ENCODE measurements around the gene TNRC6C. TPM values are rescaled to one million over a fixed set of nuclear protein-coding genes. Genes with fewer than 3 reads are reported as not detected.

Gene TNRC6C
- total and polyA plus RNA-seq, 2 of the 13 experiments (the other 11 are each of a cell fraction or from before 2014, with no cell fraction given), result 0.66 to 4.9 TPM

GRCh38 chr17:77957857-77958715, at the start of gene TNRC6C (continued):
- peak; percentile 39; the same call in 1 of the 2 replicates for TF ChIP-seq MXD4 (CRISPR knock-in tag; IDR thresholded peaks at IDR 0.05)
- TF ChIP-seq PHF20 (CRISPR knock-in tag; IDR thresholded peaks at IDR 0.05), result peak; percentile 60; the same call in 1 of the 2 replicates
- peak; percentile 99 for TF ChIP-seq ZNF670 (CRISPR knock-in tag; IDR thresholded peaks at IDR 0.05; ENCODE audit: borderline replicate concordance)
- peak; percentile 40; the same call in 1 of the 2 replicates for TF ChIP-seq TOPORS (CRISPR knock-in tag; IDR thresholded peaks at IDR 0.05)
- TF ChIP-seq PAWR (CRISPR knock-in tag; IDR thresholded peaks at IDR 0.05; ENCODE audit: borderline replicate concordance), result no peak; the same call in 1 of the 2 replicates
- TF ChIP-seq E2F1 (CRISPR knock-in tag; IDR thresholded peaks at IDR 0.05), result peak; percentile 87
- peak; percentile 89 for TF ChIP-seq NFYC (CRISPR knock-in tag; IDR thresholded peaks at IDR 0.05)
- 0 out of 2 replicates have a peak, but pooled peaks have one; percentile 39 for TF ChIP-seq HCFC1 (IDR thresholded peaks at IDR 0.05; ENCODE audit: low read depth, low read length)
- peak; percentile 67; the same call in 1 of the 2 replicates for TF ChIP-seq ZMAT3 (CRISPR knock-in tag; conservative IDR thresholded peaks at IDR 0.05)
- no peak for TF ChIP-seq CEBPZ (IDR thresholded peaks at IDR 0.05; ENCODE audit: low read length)
- no peak for TF ChIP-seq ZNF251 (CRISPR knock-in tag; IDR thresholded peaks at IDR 0.05)
- TF ChIP-seq WIZ (CRISPR knock-in tag; IDR thresholded peaks at IDR 0.05), result peak; percentile 88; the same call in 1 of the 2 replicates
- TF ChIP-seq ARID4A (CRISPR knock-in tag; IDR thresholded peaks at IDR 0.05; ENCODE audit: borderline replicate concordance), result peak; percentile 89
